OCI-LY1 (cell line): Measurements from ENCODE around the gene SENP5.

Experiments used
- H2AFZ ChIP-seq: fragments of 200-600 bp; sonication (generic), shearing (Covaris generic); 2 replicates; pipeline ENCODE4 v1.6.0; 2014; ENCODE audit warnings: antibody characterized with exemption, mild to moderate bottlenecking, low read length
- H3F3A ChIP-seq: fragments of 200-600 bp; sonication (generic), shearing (Covaris generic); 2 replicates; pipeline ENCODE4 v1.6.0; 2014; ENCODE audit warnings: mild to moderate bottlenecking, antibody characterized with exemption, low read length, moderate library complexity; ENCODE audit not compliant: insufficient read depth
- H3K27ac ChIP-seq: fragments of 200-600 bp; sonication (generic); 2 replicates; pipeline ENCODE4 v1.5.1; 2014; ENCODE audit warnings: low read length, mixed run types, mild to moderate bottlenecking, low read depth; ENCODE audit not compliant: poor library complexity, severe bottlenecking
- H3K27me3 ChIP-seq: fragments of 200-600 bp; sonication (generic); 2 replicates; pipeline ENCODE4 v1.6.0; 2014; ENCODE audit warnings: antibody characterized with exemption, mild to moderate bottlenecking, low read length, moderate library complexity; ENCODE audit not compliant: insufficient read depth
- H3K36me3 ChIP-seq: fragments of 200-600 bp; sonication (generic); 2 replicates; pipeline ENCODE4 v1.6.1; 2014; ENCODE audit warnings: mild to moderate bottlenecking, antibody characterized with exemption, low read length, moderate library complexity, mixed read lengths; ENCODE audit not compliant: insufficient read depth
- H3K4me1 ChIP-seq: fragments of 200-600 bp; sonication (generic); 2 replicates; pipeline ENCODE4 v1.5.1; 2014; ENCODE audit warnings: mild to moderate bottlenecking, low read length, moderate library complexity; ENCODE audit not compliant: insufficient read depth, severe bottlenecking
- H3K4me2 ChIP-seq: fragments of 200-600 bp; sonication (generic), shearing (Covaris generic); 2 replicates; pipeline ENCODE4 v1.6.1; 2014; ENCODE audit warnings: low read length
- H3K4me3 ChIP-seq: fragments of 200-600 bp; sonication (generic); 2 replicates; pipeline ENCODE4 v1.5.1; 2014; ENCODE audit warnings: low read length, low read depth, mild to moderate bottlenecking, mixed read lengths; ENCODE audit not compliant: poor library complexity, severe bottlenecking
- H3K79me2 ChIP-seq: fragments of 200-600 bp; shearing (Covaris generic); 2 replicates; pipeline ENCODE4 v1.6.1; 2016; ENCODE audit warnings: mixed run types, low read length, mixed read lengths; ENCODE audit not compliant: insufficient read depth
- H3K9ac ChIP-seq: fragments of 200-600 bp; sonication (generic), shearing (Covaris generic); 2 replicates; pipeline ENCODE4 v1.6.1; 2014; ENCODE audit warnings: mild to moderate bottlenecking, low read length, mixed read lengths
- H3K9me2 ChIP-seq: fragments of 200-600 bp; sonication (generic), shearing (Covaris generic); 2 replicates; pipeline ENCODE4 v1.6.1; 2014; ENCODE audit warnings: low read depth, mild to moderate bottlenecking, low read length, mixed read lengths
- H3K9me3 ChIP-seq: fragments of 200-600 bp; shearing (Covaris generic); 2 replicates; pipeline ENCODE4 v1.6.1; 2014; ENCODE audit warnings: low read length, mixed read lengths
- H4K20me1 ChIP-seq: fragments of 200-600 bp; sonication (generic), shearing (Covaris generic); 2 replicates; pipeline ENCODE4 v1.6.0; 2016; ENCODE audit warnings: mild to moderate bottlenecking, low read length; ENCODE audit not compliant: insufficient read depth
- EZH2 ChIP-seq: fragments of 200-600 bp; sonication (generic), shearing (Covaris generic); IDR thresholded peaks from 2 replicates; pipeline ENCODE4 v1.8.0; 2017; ENCODE audit warnings: borderline replicate concordance, mixed run types, mild to moderate bottlenecking, antibody characterized with exemption, low read length, moderate library complexity, mixed read lengths
- TF ChIP-seq, protein P1 (sequence below): fragments of 200-600 bp; sonication (generic), shearing (Covaris generic); IDR thresholded peaks from 2 replicates; pipeline ENCODE4 v1.5.1; 2017; ENCODE audit warnings: mild to moderate bottlenecking, antibody characterized with exemption, low read length, moderate library complexity, mixed read lengths

The SENP5 gene

DNA sequence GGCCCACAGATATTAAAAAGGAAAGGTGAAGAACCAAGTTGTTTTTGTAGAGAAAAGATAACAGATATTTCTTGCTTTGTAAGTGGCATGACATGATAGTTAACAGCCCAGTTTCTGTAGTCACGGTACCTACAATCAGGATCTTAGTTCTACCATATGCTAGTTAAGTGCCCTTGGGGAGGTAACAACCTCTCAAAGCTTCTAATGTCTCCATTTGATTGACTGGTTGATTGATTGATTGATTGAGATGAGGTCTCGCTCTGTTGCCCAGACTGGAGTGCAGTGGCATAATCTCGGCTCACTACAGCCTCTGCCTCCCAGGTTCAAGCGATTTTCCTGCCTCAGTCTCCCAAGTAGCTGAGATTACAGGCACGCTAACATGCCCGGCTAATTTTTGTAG is 28.5 kb downstream of the SENP5 start:
- no peak overlapping the region for H3K4me3 ChIP-seq
- H3F3A ChIP-seq, result no peaks in the 10 kb centered on the region
- no peak overlapping the region for H3K27ac ChIP-seq

DNA sequence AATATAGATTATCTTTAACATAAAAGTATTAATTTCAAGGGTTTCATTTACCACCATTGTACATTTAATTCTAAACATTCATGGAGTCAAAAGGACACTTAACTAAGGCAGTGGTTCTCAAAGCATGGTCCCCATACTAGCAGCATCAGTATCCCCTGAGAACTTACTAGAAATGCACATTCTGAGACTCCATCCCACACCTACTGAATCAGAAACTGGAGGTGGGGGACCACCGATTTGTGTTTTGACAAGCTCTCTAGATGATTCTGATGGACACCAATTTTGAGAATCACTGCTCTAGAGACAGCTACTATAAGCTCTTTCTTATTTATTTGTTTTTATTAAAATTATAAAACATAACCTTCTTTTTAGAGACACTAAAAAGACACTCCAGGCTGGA is 34.0 kb downstream of the SENP5 start:
- Histone ChIP-seq H3F3A (no peaks in the 10 kb centered on the region), H3K27me3 (no peaks in the 10 kb centered on the region), H3K4me1 (no peaks in the 10 kb centered on the region), H2AFZ (no peak overlapping the region), H3K27ac (no peak overlapping the region), H3K9ac (no peak overlapping the region), H3K9me3 (no peaks in the 10 kb centered on the region), H3K9me2 (no peaks in the 10 kb centered on the region), H4K20me1 (no peaks in the 10 kb centered on the region), H3K4me2 (no peak overlapping the region), H3K4me3 (no peak overlapping the region), H3K36me3 (peaks cover 75% of the 10 kb centered on the region), H3K79me2 (peaks cover 4% of the 10 kb centered on the region; the same call in 1 of the 2 replicates)
- TF ChIP-seq, protein P1, sequence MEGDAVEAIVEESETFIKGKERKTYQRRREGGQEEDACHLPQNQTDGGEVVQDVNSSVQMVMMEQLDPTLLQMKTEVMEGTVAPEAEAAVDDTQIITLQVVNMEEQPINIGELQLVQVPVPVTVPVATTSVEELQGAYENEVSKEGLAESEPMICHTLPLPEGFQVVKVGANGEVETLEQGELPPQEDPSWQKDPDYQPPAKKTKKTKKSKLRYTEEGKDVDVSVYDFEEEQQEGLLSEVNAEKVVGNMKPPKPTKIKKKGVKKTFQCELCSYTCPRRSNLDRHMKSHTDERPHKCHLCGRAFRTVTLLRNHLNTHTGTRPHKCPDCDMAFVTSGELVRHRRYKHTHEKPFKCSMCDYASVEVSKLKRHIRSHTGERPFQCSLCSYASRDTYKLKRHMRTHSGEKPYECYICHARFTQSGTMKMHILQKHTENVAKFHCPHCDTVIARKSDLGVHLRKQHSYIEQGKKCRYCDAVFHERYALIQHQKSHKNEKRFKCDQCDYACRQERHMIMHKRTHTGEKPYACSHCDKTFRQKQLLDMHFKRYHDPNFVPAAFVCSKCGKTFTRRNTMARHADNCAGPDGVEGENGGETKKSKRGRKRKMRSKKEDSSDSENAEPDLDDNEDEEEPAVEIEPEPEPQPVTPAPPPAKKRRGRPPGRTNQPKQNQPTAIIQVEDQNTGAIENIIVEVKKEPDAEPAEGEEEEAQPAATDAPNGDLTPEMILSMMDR, result no peak
- no peak for TF ChIP-seq EZH2

More for the DNA sequence above, 28.5 kb downstream of the SENP5 start:
- Histone ChIP-seq H2AFZ (no peak overlapping the region), H3K36me3 (peaks cover 43% of the 10 kb centered on the region), H3K9me2 (no peaks in the 10 kb centered on the region), H4K20me1 (0 out of 2 replicates have a peak, but pooled peaks cover 4% of the 10 kb centered on the region), H3K9me3 (no peaks in the 10 kb centered on the region), H3K27me3 (no peaks in the 10 kb centered on the region), H3K79me2 (peaks cover 38% of the 10 kb centered on the region), H3K9ac (no peak overlapping the region), H3K4me1 (no peaks in the 10 kb centered on the region), H3K4me2 (no peak overlapping the region)
- no peak for TF ChIP-seq EZH2
- TF ChIP-seq, protein P1, result no peak

DNA sequence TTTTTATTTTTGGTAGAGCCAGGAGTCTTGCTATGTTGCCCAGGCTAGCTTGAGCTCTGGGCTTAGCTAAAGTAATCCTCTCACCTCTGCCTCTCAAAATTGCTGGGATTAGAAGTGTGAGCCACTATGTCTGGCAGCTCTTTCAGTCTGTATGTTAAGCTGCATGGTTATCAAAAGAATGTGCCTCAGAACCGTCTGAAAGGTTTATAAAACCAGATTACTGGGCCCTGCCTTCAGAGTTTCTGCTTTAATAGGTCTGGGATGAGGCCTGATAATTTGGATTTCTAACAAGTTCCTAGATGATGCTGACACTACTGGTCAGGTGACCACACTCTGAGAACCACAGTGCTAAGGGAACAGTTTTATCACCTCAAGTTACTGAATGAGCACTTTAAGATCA is 34.6 kb downstream of the SENP5 start:
- Histone ChIP-seq H3K4me3 (no peak overlapping the region), H4K20me1 (no peaks in the 10 kb centered on the region), H3K9ac (no peak overlapping the region), H3K9me3 (no peaks in the 10 kb centered on the region), H3K79me2 (no peaks in the 10 kb centered on the region), H3K4me2 (no peak overlapping the region), H2AFZ (no peak overlapping the region), H3F3A (no peaks in the 10 kb centered on the region), H3K36me3 (peaks cover 79% of the 10 kb centered on the region), H3K9me2 (no peaks in the 10 kb centered on the region), H3K4me1 (no peaks in the 10 kb centered on the region), H3K27ac (no peak overlapping the region), H3K27me3 (no peaks in the 10 kb centered on the region)
- TF ChIP-seq EZH2, result no peak
- TF ChIP-seq, protein P1, result no peak
